SK-N-MC (cell line): ENCODE results near the gene AMZ1.

ENCODE experiments used
- EZH2 ChIP-seq: fragments of 200-600 bp; sonication (generic); IDR thresholded peaks from one replicate; pipeline ENCODE4 v1.6.1; 2017; ENCODE audit warnings: antibody characterized with exemption
- FOXP2 ChIP-seq: optimal IDR thresholded peaks from 2 replicates; pipeline ENCODE3; 2011; ENCODE audit warnings: mild to moderate bottlenecking, moderate library complexity; ENCODE audit not compliant: insufficient read depth; ENCODE audit errors: extremely low read length, control extremely low read depth
- POLR2AphosphoS5 ChIP-seq: IDR thresholded peaks from 2 replicates; pipeline ENCODE4 v1.6.1; 2012; ENCODE audit warnings: mild to moderate bottlenecking, low read depth, low read length, borderline replicate concordance

DNA sequence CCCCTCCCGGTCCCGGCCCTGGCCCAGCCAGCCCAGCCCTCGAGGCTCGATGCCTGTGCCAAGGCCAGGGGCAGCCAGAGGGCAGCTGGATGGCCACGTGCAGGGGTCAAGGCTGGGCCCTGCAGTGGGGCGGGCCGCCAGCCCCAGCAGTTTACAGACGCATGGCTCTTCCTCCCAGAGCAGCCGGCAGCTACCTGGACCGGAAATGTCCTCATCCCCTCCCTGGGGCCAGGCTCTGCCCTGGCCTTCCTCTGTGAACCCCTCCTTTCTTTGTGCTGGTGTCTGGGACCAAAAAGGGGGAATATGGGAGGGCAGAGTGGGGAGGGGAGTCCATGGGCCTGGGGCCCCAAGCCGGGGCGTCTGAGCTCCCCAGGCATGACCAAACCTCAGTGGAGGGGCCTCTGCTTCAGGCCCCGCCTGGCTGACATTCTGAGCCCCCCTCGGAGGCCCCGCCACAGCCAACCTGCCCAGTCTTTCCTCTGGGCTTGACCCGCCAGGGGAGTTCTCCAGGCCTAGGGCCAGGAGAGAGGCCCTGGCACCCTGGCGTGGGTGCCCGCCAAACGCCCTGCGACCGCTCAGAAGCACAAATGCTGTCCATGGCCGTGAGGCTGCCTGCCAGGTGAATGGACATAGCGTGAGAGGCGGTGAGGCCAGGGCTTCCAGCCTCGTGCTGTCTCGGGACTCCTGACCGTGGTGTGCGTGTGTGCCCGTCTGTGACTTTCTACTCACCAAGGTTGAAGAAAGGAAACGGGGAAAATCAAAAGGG lies 24.7 kb upstream of the AMZ1 start:
- TF ChIP-seq EZH2 (no peak), POLR2AphosphoS5 (no peak), FOXP2 (no peak)
